GM10847 (cell line): ENCODE results near the gene REEP5.
A peak's percentile ranks its signal among the peaks of the same experiment; 100 is the strongest.

Experiments
- POLR2A ChIP-seq: IDR thresholded peaks from 2 replicates; pipeline ENCODE4 v1.6.1; 2011; ENCODE audit not compliant: insufficient read length; ENCODE audit errors: extremely low read depth

REEP5 gene

GRCh38 chr5:112869948-112870347 lies 52.1 kb downstream of the REEP5 start:
- no peak for TF ChIP-seq POLR2A

DNA sequence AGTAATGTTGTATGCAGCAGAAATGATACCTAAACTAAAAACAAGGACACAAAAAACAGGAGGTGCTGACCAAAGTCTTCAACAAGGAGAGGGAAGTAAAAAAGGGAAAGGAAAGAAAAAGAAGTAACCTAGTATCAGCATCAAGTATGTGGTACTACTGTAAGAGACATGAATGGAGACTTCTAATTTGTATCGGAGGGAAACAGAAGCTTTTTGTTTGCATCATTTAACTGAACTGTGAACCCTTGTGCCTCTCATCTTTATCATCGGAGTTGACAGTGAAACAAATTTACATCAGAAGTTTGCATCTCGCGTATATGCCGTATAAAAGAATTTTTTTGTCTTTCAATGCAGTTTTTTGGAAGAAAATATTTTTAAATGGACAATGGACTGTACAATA lies 54.6 kb downstream of the REEP5 start:
- TF ChIP-seq POLR2A = no peak

DNA sequence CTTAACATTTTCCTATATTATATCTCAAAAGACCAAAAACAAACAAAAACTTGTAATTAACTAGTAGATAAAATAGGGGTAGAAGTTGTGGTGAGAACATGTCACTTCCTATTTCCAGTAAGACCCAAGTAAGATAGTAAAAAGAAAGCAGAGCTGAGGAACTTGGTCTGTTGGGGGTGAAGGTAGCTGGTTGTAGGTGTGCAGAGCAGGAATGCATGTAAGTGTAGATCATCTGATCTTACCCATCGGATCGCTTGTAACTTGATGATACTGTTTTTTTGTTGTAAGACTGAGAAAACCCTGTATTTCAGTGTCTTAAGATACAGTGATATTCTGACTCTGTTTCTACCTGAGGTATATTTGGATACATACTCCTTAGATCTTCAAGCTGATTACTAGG lies 55.3 kb downstream of the REEP5 start:
- TF ChIP-seq POLR2A = no peak

- no peak for TF ChIP-seq POLR2A
These were observed 56.9 kb downstream of the REEP5 start for GRCh38 chr5:112865128-112865527.

DNA sequence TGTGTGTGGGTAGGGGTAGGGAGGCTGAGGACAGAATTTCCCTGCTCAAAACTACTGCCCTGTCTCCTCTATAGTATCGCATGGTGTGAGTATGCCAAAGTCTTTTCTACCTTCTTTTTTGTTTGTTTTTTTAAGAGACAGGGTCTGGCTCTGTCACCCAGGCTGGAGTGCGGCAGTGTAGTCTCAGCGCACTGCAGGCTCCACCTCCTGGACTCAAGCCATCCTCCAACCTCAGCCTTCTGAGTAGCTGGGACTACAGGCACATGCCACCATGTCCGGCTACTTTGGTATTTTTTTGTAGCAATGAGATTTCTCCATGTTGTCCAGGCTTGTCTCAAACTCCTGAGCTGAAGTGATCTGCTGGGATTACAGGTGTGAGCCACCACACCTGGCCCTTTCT lies 58.5 kb downstream of the REEP5 start:
- no peak for TF ChIP-seq POLR2A

DNA sequence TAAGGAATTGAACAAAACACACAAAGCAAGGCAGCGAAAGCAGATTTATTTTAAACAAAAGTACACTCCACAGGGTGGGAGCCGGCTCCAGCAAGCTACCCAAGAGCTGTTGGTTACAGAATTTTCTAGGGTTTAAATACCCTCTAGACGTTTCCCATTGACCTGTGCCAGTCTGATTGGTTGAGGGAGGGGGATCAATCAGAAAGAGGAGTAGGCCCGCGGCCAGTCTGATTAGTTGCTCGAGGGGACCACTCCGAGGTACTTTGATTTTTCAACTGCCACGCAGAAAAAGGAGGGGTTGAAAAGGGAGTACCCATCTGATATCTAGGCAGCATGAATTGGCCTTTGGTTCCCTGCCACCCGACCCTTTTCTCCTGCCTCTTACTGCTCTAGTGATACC lies 59.9 kb downstream of the REEP5 start:
- no peak for TF ChIP-seq POLR2A

- TF ChIP-seq POLR2A = no peak
These were observed 60.4 kb downstream of the REEP5 start for GRCh38 chr5:112861638-112861985.

DNA sequence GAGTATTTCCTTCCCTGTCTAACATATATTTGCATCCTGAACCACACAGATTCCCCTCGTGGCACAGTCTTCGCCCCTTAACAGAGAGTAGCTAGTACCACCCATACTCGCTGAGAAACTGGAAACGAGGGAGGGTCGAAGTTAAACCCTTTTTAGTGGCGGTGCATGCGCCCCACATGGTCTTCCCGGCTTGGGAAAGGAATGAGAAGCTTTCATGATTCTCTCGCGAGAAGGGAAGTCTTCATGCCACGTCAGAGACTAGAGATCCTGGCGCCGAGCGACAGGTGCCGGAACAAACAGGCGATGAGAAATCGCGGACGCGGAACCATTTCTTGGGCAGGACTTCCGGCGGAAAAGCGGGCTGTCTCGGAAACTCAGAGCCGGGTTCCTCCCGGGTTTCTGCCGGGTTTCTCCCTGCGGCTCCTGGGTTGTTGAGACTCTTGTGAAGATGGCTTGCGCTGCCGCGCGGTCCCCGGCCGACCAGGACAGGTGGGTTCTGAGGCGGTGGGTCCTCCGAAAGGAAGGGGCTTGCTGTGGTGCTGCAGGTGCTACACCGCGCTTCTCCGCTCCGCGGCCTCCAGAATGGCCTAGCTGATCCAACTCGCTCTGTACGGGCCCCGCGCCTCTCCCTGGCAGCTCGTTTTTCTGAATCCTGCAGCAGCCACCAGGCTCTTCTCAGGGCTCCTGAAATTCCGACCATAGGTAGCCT lies 60.9 kb downstream of the REEP5 start, which contains the start of gene SRP19:
Gene SRP19, plus strand, starts transcription at position 359 of the 709 bp plus-strand sequence. Its CDS starts 90 bp downstream, at position 449.
- peak; percentile 76 for TF ChIP-seq POLR2A

DNA sequence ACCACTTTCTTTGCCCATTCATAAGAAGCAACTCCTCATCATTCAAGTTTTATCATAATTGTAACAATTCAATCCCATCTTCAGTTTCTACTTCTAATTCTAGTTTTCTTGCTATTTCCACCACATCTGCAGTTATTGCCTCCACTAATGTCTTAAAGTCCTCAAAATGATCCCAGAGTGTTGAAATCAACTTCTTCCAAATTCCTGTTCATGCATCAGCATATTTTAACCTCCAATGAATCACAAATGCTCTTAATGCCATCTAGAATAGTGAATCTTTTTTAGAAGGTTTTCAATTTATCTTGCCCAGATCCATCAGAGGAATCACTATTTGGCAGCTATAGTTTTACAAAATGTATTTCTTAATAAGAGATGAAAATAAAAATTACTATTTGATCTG lies 64.2 kb downstream of the REEP5 start:
- TF ChIP-seq POLR2A = no peak

- TF ChIP-seq POLR2A = no peak
These were observed 67.4 kb downstream of the REEP5 start for GRCh38 chr5:112854651-112855050.

DNA sequence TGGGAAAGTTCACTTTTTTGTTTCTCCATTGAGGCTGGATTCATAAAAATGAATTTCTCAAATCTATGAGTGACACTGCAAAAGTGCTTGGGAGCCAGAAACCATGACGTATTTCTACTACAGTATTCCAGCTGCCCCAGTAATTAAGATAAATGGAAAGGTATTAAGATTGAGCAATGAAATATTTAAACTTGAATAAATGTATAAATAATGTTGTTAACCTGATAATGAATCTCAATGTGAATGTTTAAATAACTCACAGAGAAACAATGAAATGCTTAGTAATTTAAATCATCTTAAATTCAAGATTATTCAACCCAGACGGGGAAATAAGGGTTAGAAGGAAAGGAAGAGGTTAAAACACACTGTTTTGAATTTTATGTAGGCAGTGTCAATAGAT lies 72.1 kb downstream of the REEP5 start:
- TF ChIP-seq POLR2A = no peak

DNA sequence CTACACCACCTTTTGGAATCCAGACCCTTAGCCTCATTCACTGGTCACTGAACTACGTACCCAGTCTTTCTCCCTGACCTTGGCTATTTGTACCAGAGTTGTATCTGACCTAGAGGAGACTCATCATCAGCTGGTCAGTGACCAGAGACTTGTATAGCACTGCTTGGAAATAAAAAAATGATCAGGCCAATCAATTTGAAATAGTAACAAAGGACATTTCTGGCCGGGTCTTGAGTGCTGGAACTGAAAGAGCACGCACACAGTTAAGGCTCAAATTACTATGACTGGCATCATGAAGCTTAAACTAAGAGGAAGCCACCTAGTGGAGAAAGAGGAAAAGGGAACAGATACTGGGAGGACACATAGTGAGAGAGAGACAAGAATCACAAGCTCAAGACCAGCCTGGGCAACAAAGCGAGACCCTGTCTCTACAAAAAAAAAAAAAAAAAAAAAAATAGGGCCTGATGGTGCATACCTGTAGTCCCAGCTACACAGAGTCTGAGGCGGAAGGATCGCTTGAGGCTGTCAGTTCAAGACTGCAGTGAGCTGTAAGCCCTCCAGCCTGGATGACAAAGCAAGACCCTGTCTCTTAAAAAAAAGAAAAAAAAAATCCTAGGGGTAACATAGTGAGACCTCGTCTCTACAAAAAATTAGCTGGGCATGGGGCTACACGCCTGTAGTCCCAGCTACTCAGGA lies 73.8 kb downstream of the REEP5 start:
- TF ChIP-seq POLR2A = no peak

GRCh38 chr5:112847306-112847705 lies 74.7 kb downstream of the REEP5 start:
- no peak for TF ChIP-seq POLR2A

- no peak for TF ChIP-seq POLR2A
These were observed 75.5 kb downstream of the REEP5 start for GRCh38 chr5:112846556-112846955.

DNA sequence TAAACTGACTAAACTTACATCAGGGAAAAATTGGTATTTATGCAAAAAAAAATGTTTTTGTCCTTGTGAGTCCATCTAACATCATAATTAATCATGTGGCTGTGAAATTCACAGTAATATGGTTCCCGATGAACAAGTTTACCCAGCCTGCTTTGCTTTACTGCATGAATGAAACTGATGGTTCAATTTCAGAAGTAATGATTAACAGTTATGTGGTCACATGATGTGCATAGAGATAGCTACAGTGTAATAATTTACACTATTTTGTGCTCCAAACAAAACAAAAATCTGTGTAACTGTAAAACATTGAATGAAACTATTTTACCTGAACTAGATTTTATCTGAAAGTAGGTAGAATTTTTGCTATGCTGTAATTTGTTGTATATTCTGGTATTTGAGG lies 77.5 kb downstream of the REEP5 start:
- no peak for TF ChIP-seq POLR2A

DNA sequence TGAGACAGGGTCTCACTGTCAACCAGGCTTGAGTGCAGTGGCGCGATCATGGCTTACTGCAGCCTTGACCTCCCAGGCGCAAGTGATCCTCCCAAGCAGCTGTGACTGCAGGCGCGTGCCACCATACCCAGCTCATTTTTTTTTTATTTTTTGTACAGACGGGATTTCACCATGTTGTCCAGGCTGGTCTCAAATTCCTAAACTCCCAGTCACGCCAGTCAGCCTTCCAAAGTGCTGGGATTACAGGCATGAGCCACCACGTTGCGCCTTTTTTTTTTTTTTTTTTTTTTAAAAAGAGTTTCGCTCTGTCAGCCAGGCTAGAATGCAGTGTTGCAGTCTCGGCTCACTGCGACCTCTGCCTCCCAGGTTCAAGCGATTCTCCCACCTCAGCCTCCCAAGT lies 88.1 kb downstream of the REEP5 start:
- TF ChIP-seq POLR2A = no peak

GRCh38 chr5:112830378-112830777 lies 91.6 kb downstream of the REEP5 start:
- no peak for TF ChIP-seq POLR2A
